CD4-positive, alpha-beta T cell treated with Interleukin-2 at 100 ng/mL for 4 hours (primary cell): Measurements from ENCODE around the gene DGKZ.
"Not testable (repeated sequence)": the region's sequence is repeated elsewhere in the genome, so short reads cannot be mapped to it uniquely, and the experiment has no call there.

Experiments
- DNase-seq: peaks from one replicate; pipeline ENCODE4 v3.0.0-alpha.2; 2020; ENCODE audit warnings: low spot score

The DGKZ gene

DNA sequence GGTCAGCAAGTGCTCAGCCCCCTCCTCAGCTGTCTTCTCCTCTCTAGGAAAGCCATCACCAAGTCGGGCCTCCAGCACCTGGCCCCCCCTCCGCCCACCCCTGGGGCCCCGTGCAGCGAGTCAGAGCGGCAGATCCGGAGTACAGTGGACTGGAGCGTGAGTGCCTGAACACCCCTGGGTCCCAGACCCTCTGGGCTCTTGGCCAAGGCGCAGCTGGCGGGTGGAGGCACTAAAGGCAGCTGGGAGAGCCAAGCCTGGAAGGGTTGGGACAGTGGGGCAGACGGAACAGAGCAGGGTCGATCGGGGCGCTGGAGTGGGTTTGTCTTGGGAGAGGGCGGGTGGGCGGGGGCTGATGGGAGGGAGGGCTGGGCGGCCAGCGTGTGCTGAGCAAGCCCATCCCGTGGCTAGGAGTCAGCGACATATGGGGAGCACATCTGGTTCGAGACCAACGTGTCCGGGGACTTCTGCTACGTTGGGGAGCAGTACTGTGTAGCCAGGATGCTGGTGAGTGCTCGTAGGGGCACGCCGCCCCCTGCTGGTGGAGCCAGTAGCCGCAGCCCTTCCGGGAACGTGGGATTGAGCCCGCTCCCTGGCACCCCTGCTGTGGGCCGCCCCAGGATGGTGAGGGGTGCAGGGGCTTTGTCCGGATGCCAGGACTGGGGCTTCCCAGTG is 20.1 kb downstream of the DGKZ start:
- peak; percentile 77 for DNase-seq

- no peak for DNase-seq
These were observed 20.6 kb downstream of the DGKZ start for GRCh38 chr11:46367916-46368267.

GRCh38 chr11:46369458-46370152 is 22.3 kb downstream of the DGKZ start:
- peak; percentile 50 for DNase-seq

- DNase-seq = no peak
These were observed 23.0 kb downstream of the DGKZ start for GRCh38 chr11:46370253-46370652.

DNA sequence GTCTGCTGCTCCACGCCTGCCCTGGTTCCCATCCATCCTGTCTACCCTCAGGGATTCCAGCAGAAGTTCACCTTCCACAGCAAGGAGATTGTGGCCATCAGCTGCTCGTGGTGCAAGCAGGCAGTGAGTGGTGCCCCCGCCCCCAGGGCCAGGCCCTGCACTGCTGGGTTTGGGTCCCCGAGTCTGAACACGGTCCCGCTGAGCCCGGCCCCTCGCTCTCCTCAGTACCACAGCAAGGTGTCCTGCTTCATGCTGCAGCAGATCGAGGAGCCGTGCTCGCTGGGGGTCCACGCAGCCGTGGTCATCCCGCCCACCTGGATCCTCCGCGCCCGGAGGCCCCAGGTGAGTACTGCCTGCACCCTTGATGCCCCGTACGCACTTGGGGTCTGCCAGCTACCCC is 24.0 kb downstream of the DGKZ start:
- DNase-seq = not testable (repeated sequence)

DNA sequence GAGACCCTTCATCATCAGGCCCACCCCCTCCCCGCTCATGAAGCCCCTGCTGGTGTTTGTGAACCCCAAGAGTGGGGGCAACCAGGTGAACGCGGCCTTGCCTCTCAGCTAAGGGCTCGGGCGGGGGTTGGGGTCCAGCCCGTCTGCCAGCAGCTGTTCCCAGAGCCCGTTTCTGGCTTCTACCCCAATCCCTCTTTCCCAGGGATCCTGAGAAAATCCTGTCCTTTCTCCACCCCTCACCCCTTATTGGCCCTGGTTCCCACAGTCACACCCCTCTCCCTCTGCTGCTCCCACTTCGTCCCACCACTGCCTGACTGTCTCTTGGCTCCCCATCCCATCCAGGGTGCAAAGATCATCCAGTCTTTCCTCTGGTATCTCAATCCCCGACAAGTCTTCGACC is 24.8 kb downstream of the DGKZ start:
- no peak for DNase-seq

DNA sequence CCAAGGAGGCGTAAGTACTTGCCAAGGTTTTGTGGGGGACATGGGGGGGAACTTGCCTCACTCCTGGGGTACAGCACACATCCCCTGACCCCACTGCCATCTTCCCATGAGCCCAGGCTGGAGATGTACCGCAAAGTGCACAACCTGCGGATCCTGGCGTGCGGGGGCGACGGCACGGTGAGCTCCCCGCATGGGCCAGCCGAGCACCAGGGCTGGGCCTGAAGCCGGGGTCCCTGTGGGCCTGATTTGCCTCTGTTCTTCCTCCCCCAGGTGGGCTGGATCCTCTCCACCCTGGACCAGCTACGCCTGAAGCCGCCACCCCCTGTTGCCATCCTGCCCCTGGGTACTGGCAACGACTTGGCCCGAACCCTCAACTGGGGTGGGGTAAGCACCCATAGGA is 25.2 kb downstream of the DGKZ start:
- not testable (repeated sequence) for DNase-seq

DNA sequence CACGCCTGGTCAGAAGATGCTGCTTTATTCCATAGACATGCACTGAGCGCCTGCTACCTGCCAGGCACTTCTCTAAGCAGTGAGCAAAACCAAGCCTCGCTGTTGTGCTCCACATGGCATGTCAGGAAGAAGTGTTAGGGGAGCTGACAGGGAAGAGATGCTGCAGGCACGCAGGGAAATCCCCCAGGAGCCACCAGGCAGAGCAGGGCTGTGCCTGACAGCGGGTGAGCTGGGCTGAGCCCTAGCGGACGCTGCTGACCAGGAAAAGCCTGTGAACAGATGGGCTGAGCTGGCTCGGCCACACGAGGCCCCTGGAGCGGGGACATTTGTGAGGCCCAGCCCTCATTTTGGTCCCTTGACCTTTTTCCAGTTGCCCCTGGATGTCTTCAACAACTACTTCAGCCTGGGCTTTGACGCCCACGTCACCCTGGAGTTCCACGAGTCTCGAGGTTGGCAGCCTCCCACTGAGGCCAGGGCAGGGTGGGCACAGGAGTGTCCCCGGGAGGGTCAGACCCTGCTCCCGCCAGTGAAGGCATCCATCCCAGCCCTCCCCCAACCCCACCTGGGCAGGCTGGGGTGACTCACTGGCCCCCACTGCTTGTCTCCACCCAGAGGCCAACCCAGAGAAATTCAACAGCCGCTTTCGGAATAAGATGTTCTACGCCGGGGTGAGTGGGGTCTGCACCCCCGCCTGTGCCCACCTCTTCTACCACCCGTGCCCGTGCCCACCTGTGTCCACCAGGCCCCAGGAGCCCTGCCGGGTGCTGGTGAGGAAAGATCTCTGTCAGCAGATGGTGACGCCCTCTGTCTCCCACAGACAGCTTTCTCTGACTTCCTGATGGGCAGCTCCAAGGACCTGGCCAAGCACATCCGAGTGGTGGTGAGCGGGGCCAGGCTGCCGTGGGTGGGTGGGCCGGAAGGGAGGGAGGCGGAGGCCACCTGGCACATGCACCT is 26.8 kb downstream of the DGKZ start:
- DNase-seq = no peak

DNA sequence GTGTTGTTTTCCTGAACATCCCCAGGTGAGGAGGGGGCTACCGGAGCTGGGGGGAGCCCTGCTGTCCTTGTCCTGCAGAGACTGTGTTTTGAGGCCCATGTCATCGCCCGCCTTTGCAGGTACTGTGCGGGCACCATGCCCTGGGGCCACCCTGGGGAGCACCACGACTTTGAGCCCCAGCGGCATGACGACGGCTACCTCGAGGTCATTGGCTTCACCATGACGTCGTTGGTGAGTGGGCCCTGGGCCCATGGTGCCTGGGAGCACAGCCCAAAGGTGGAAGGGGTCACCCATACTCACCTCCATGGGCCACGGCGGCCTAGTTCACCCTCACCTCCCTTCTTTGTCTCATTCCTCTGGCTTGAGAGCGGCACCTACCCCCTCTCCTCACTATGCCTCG is 27.6 kb downstream of the DGKZ start:
- DNase-seq = no peak

DNA sequence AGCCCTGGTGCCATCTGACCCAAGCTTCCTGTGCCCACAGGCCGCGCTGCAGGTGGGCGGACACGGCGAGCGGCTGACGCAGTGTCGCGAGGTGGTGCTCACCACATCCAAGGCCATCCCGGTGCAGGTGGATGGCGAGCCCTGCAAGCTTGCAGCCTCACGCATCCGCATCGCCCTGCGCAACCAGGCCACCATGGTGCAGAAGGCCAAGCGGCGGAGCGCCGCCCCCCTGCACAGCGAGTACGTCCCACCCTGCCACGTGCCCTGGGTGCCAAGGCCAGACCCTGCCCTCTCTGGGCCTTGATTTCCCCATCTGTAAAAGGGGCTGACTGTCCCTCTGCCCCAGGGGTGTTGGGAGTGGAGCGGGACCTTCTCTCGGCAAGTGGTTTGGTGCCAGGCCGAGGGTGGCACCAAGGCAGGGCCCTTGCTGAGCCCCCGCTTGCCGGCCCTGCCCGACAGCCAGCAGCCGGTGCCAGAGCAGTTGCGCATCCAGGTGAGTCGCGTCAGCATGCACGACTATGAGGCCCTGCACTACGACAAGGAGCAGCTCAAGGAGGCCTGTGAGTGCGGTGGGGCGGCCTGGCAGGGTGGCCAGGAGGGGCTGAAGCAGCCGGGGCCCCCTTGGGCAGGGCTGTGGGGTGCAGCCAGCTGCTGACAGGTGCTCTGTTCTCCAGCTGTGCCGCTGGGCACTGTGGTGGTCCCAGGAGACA is 28.3 kb downstream of the DGKZ start:
- no peak for DNase-seq

DNA sequence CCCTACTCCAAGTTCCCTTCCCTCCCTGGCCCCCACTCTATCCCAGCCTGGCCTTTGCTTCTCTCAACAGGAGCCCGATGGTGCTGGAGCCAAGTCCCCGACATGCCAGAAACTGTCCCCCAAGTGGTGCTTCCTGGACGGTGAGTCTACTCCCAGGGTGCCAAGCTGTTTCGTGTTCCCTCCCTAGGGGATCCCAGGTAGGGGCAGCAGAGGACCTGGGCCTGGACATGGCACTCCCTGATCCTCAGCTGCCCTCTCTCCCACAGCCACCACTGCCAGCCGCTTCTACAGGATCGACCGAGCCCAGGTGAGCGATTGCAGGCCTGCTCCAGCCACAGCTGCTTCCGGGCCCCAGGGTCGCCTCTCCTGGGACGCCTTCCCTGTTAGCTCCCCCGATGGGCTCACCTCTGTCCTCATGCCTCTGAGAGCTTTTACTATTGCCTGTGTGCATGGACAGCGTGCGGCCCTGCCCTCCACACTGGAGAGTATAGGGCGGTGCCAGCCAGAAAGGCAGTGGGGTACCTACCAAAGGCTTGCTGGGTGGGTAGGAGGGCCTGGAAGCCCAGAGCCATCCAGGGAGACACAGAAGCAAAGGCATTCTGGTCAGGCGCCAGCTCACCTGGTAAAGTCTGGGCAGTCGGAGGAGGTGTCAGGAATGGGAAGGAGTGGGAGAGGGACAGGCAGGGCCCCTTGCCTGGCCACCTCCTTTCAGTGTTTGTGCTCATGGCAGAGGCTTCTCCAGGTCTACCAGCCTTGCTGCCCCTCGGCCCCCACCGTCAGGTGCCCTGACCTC is 29.2 kb downstream of the DGKZ start:
- no peak for DNase-seq

DNA sequence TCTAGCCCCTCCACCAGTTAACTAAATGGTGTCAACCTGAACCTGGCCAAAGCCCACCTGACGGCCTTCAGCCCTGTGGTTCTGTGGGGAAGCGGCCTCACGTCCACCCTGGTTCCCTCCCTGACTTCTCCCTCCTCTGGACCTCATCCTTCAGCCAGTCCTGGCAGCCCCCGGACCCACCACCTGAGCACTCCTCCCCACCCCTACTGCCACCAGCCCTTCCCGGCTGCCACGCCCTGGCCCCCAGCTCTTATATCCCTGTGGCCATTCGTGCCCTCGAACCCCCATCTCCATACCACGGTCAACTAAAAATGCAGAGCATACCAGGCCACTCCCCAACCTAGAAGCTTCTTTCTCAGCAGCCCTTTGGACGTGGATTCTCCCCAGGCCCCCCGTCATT is 30.0 kb downstream of the DGKZ start:
- no peak for DNase-seq

- DNase-seq = no peak
These were observed 30.6 kb downstream of the DGKZ start for GRCh38 chr11:46377831-46378230.

GRCh38 chr11:46378296-46378695 is 31.0 kb downstream of the DGKZ start:
- DNase-seq = no peak

DNA sequence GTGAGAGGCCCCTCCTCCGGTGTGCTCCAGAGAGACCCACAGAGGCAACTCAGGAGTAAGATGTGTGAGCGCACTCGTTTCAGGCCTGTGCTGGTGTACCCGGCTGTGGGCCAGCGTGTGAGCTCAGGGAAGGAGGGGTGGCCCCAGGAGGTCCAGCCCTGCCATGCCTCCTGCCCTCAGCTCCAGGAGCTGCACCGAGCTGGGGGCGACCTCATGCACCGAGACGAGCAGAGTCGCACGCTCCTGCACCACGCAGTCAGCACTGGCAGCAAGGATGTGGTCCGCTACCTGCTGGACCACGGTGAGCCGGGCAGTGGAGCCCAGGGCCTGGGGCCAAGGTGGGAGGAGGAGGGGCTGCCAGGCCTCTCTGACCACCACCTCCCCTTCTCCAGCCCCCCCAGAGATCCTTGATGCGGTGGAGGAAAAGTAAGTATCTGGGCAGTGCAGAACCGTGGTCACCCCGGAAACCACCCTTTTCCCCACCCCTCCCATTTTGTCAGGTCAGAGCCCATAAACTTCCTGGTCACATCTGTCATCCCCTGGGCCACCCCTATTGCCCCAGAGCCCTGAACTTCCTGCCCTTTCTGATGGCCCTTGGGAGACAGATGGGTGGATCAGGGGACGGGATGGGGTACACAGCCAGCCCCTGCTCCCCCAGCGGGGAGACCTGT is 31.7 kb downstream of the DGKZ start:
- no peak for DNase-seq

GRCh38 chr11:46379482-46380293 is 32.4 kb downstream of the DGKZ start:
- DNase-seq = not testable (repeated sequence)

DNA sequence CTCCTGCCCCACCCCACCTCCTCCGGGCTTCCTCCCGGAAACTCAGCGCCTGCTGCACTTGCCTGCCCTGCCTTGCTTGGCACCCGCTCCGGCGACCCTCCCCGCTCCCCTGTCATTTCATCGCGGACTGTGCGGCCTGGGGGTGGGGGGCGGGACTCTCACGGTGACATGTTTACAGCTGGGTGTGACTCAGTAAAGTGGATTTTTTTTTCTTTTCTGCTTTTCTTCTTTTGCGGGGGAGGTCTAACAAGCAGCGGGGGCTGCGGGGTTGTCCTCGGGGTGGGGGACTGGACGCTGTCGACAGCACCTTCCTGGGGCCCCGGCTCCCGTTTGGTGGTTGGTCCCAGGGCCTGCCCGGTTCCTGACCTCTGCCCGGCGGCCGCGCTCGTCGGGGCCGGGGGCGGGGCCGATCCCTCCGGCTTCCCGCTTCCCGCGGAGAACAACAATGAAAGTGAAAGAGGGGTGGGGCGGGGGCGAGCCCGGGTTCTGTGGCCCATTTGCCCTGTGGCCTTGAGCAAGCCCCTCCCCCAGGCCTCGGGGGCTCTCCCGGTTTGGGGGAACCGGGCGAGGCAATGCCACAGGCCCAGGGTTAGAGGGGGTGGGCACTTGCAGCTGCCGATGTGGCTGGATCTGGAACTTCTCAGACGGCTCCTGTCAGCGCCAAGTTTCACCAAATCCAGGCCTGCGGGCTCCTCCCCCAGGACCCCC is 33.2 kb downstream of the DGKZ start:
- peak; percentile 44 for DNase-seq

GRCh38 chr11:46381048-46381818 is 34.0 kb downstream of the DGKZ start, which contains the start of gene MDK:
TSS of gene MDK (plus strand) at chr11:46381669. CDS start at chr11:46382058, 389 bp downstream.
- DNase-seq = no peak
